Caco-2 (cell line): ENCODE data around the gene DMAC2L. TPM values are rescaled to one million over a fixed set of nuclear protein-coding genes. Genes with fewer than 3 reads are reported as not detected.
"Not testable (repeated sequence)": the region's sequence is repeated elsewhere in the genome, so short reads cannot be mapped to it uniquely, and the experiment has no call there.

Experiments used
- BruUV-seq: library from RNA; stranded (reverse); fragments of 400-500 nt; replicated peaks from 2 replicates; lab custom pipeline; 2021; lab: Mats Ljungman, UMichigan
- CTCF ChIA-PET: fragments of 300-600 bp; sonication (Branson Sonifier 250); formaldehyde crosslinking; loops from one replicate; lab custom pipeline; 2022; ENCODE audit warnings: antibody characterized with exemption; lab: Charles Lee
- POLR2A ChIA-PET: fragments of 300-600 bp; sonication (Branson Sonifier 250); formaldehyde crosslinking; loops from one replicate; lab custom pipeline; 2022; ENCODE audit warnings: antibody characterized with exemption; lab: Charles Lee
- DNase-seq, 2 experiments: peaks; one replicate each; pipeline versions ENCODE4 v3.0.0 to v3.0.0-alpha.2; 2020 to 2022
- H3K27me3 ChIP-seq: replicated peaks from 2 replicates; pipeline ENCODE4 v1.6.0; 2011; ENCODE audit warnings: low read length; ENCODE audit not compliant: control insufficient read depth, insufficient read depth
- H3K36me3 ChIP-seq: 2 replicates; pipeline ENCODE4 v1.5.1; 2011; ENCODE audit warnings: low read length; ENCODE audit not compliant: control insufficient read depth, insufficient read depth
- H3K4me1 ChIP-seq: fragments of 250-450 bp; sonication (Bioruptor Pico); 2 replicates; pipeline ENCODE4 v1.5.1; 2020; ENCODE audit warnings: mild to moderate bottlenecking
- H3K4me3 ChIP-seq: 2 replicates; pipeline ENCODE4 v1.5.1; 2011; ENCODE audit warnings: low read depth, mild to moderate bottlenecking, control low read depth, low read length
- H3K9me3 ChIP-seq: fragments of 250-450 bp; sonication (Bioruptor Pico); 2 replicates; pipeline ENCODE4 v1.5.1; 2020; ENCODE audit warnings: mild to moderate bottlenecking, moderate library complexity
- H3K27ac Mint-ChIP-seq: one replicate; pipeline ENCODE4 v1.8.0; 2022; ENCODE audit warnings: mixed read lengths; ENCODE audit not compliant: unreplicated experiment
- H3K27me3 Mint-ChIP-seq: one replicate; pipeline ENCODE4 v1.8.0; 2022; ENCODE audit warnings: mixed read lengths; ENCODE audit not compliant: insufficient read depth, unreplicated experiment
- H3K36me3 Mint-ChIP-seq: one replicate; pipeline ENCODE4 v1.8.0; 2022; ENCODE audit warnings: mild to moderate bottlenecking, mixed read lengths; ENCODE audit not compliant: insufficient read depth, unreplicated experiment
- H3K4me1 Mint-ChIP-seq: one replicate; pipeline ENCODE4 v1.8.0; 2022; ENCODE audit warnings: low read depth, mixed read lengths; ENCODE audit not compliant: unreplicated experiment
- H3K4me3 Mint-ChIP-seq: one replicate; pipeline ENCODE4 v1.8.0; 2022; ENCODE audit warnings: mild to moderate bottlenecking, moderate library complexity, mixed read lengths; ENCODE audit not compliant: unreplicated experiment
- H3K9me3 Mint-ChIP-seq: one replicate; pipeline ENCODE4 v1.8.0; 2022; ENCODE audit warnings: mixed read lengths; ENCODE audit not compliant: unreplicated experiment
- intact Hi-C: fragments of 100-400 bp; cut with micrococcal nuclease; formaldehyde crosslinking; loops from one replicate; pipeline ENCODE4 v1.10.0; 2022; ENCODE audit not compliant: unreplicated experiment
- total RNA-seq: library from RNA; stranded (reverse); gene quantifications from 2 replicates; pipeline ENCODE4 v1.2.3, GENCODE V29; 2022
- TF ChIP-seq, protein P1 (sequence below), 2 experiments: fragments of 200-600 bp in 1 of 2; IDR thresholded peaks; 1 replicate in 1 of 2; 2 replicates in 1 of 2; pipeline versions ENCODE4 v1.5.1 to v1.8.0; 2011 to 2022; ENCODE audit warnings: antibody characterized with exemption in 1 of 2, control low read depth in 1 of 2, inconsistent platforms in 1 of 2, low read depth in 1 of 2, low read length in 1 of 2, mild to moderate bottlenecking in 1 of 2, moderate library complexity in 1 of 2; ENCODE audit not compliant: insufficient read depth in 1 of 2, severe bottlenecking in 1 of 2, unreplicated experiment in 1 of 2

Gene DMAC2L
- total RNA-seq, 1 experiment from 2014 or later, result 27.6 TPM

DNA sequence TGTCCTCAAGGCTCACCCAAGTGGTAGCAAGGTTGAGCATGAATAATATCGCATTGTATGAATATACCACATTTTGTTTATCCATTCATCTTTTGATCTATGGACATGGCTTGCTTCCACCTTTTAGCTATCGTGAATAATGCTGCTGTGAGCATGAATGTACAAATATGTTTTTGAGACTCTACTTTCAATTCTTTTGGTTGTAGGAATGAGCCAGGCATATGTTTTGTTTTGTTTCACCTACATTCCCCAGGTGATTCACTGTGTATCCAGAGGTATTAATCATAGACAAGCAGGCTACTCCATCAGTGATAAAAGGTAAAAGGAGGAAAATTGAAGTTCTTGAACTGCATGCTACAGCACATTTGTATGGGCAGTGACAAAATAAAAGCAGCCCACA lies 48.7 kb downstream of the DMAC2L start:
- ChIA-PET POLR2A (no interaction called here), CTCF (no interaction called here)
- Mint-ChIP-seq H3K27ac (no peak overlapping the region), H3K27me3 (no peaks in the 10 kb centered on the region), H3K36me3 (no peaks in the 10 kb centered on the region), H3K9me3 (no peaks in the 10 kb centered on the region), H3K4me3 (no peak overlapping the region), H3K4me1 (peaks cover 8% of the 10 kb centered on the region)
- TF ChIP-seq, protein P1, sequence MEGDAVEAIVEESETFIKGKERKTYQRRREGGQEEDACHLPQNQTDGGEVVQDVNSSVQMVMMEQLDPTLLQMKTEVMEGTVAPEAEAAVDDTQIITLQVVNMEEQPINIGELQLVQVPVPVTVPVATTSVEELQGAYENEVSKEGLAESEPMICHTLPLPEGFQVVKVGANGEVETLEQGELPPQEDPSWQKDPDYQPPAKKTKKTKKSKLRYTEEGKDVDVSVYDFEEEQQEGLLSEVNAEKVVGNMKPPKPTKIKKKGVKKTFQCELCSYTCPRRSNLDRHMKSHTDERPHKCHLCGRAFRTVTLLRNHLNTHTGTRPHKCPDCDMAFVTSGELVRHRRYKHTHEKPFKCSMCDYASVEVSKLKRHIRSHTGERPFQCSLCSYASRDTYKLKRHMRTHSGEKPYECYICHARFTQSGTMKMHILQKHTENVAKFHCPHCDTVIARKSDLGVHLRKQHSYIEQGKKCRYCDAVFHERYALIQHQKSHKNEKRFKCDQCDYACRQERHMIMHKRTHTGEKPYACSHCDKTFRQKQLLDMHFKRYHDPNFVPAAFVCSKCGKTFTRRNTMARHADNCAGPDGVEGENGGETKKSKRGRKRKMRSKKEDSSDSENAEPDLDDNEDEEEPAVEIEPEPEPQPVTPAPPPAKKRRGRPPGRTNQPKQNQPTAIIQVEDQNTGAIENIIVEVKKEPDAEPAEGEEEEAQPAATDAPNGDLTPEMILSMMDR (IDR thresholded peaks at IDR 0.05; ENCODE audit: insufficient read depth in 1 of 2, low read depth in 1 of 2, low read length in 1 of 2, severe bottlenecking in 1 of 2, unreplicated experiment in 1 of 2), result no peak
- BruUV-seq, result no TSS peak
- no peak overlapping the region for H3K4me3 ChIP-seq
- intact Hi-C loops, result no loop called here
- peaks cover 10% of the 10 kb centered on the region for H3K4me1 ChIP-seq
- DNase-seq, result no peak
- H3K27me3 ChIP-seq, result no peaks in the 10 kb centered on the region
- H3K36me3 ChIP-seq, result no peaks in the 10 kb centered on the region
- no peaks in the 10 kb centered on the region for H3K9me3 ChIP-seq

DNA sequence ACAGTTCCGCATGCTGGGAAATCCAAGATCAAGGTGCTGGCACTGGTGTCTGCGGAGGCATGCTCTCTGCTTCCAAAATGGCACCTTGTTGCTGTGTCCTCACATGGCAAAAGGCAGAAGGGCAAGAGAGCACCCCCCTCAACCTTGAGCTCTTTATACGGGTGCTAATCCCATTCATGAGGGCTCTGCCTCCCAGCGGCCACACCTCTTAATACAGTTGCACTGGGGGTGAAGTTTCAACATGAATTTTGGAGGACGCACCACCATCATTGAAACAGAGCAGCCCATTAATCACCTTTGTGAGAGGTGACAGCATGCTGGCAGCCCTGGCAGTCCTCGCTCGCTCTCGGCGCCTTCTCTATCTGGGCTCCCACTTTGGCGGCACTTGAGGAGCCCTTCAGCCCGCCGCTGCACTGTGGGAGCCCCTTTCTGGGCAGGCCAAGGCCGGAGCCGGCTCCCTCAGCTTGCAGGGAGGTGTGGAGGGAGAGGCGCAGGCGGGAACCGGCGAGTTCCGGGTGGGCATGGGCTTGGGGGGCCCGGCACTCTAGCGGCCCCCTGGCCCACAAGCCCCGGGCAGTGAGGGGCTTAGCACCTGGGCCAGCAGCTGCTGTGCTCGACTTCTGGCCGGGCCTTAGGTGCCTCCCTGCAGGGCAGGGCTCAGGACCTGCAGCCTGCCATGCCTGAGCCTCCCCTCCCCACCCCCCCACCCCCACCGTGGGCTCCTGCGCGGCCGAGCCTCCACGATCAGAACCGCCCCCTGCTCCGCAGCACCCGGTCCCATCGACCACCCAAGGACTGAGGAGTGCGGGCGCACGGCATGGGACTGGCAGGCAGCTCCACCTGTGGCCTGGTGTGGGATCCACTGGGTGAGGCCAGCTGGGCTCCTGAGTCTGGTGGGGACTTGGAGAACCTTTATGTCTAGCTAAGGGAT lies 49.6 kb downstream of the DMAC2L start:
- H3K27me3 Mint-ChIP-seq, intact Hi-C loops, H3K36me3 Mint-ChIP-seq, BruUV-seq, H3K27me3 ChIP-seq, DNase-seq, POLR2A ChIA-PET, H3K4me3 Mint-ChIP-seq, H3K36me3 ChIP-seq, CTCF ChIA-PET, H3K4me1 Mint-ChIP-seq, H3K27ac Mint-ChIP-seq, H3K4me1 ChIP-seq, H3K9me3 ChIP-seq, H3K4me3 ChIP-seq, H3K9me3 Mint-ChIP-seq: not testable (repeated sequence)

DNA sequence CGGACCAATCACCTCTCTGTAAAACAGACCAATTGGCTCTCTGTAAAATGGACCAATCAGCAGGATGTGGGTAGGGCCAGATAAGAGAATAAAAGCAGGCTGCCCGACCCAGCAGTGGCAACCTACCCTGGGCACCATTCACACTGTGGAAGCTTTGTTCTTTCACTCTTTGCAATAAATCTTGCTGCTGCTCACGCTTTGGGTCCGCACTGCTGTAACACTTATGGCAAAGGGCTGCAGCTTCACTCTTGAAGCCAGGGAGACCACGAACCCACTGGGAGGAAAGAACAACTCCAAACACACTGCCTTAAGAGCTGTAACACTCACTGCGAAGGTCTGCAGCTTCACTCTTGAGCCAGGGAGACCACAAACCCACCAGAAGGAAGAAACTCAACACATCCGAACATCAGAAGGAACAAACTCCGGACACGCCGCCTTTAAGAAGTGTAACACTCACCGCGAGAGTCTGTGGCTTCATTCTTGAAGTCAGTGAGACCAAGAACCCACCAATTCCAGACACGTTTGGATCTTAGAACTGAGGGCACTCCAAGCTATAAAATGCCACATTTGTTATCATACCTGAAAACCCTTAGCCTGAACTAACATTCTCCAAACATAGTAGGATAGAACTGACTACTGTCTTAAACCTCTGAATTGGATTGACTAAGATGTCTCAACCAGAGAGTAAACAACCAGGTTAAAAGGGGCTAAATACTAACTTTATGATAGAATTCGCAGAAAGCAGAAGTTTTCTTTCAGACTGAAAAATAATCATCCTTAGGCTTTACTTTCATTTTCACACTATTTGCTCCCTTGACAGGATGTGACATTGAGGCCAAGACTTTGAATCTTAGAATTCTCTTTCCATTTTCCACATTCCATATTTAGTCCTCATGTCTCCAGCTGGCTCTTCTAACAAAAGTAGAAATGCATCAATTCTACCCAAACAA lies 50.9 kb downstream of the DMAC2L start:
- Histone ChIP-seq H3K9me3 (no peaks in the 10 kb centered on the region), H3K4me1 (peaks cover 10% of the 10 kb centered on the region), H3K36me3 (no peaks in the 10 kb centered on the region), H3K27me3 (no peaks in the 10 kb centered on the region), H3K4me3 (no peak overlapping the region)
- intact Hi-C loops, result no loop called here
- Mint-ChIP-seq H3K4me3 (no peak overlapping the region), H3K36me3 (no peaks in the 10 kb centered on the region), H3K27me3 (no peaks in the 10 kb centered on the region), H3K4me1 (peaks cover 7% of the 10 kb centered on the region), H3K27ac (no peak overlapping the region), H3K9me3 (no peaks in the 10 kb centered on the region)
- no peak for DNase-seq
- ChIA-PET CTCF (no interaction called here), POLR2A (no interaction called here)
- TF ChIP-seq, protein P1 (IDR thresholded peaks at IDR 0.05; ENCODE audit: insufficient read depth in 1 of 2, low read depth in 1 of 2, low read length in 1 of 2, severe bottlenecking in 1 of 2, unreplicated experiment in 1 of 2), result no peak
- BruUV-seq, result no TSS peak
